ENCODE measurements around the gene RYR1. TPM values are rescaled to one million over a fixed set of nuclear protein-coding genes. Genes with fewer than 3 reads are reported as not detected.

The RYR1 gene
- total RNA-seq, 4 donors from 2014 or later = 0.54 to 1.6 (median 0.61) TPM

GRCh38 chr19:38532939-38533338, 99.4 kb downstream of the RYR1 start:
- H3K27ac ChIP-seq = no peak overlapping the region
- H3K36me3 ChIP-seq = no peaks in the 10 kb centered on the region
- intact Hi-C loops (cut with DNase I) = loop anchor here (10.0 kb wide), 1 partner anchor 412 kb away; no protein-coding TSS in a partner anchor
- no peaks in the 10 kb centered on the region for H3K4me1 ChIP-seq
- no peaks in the 10 kb centered on the region for H3K27me3 ChIP-seq
- TF ChIP-seq POLR2A (IDR thresholded peaks at IDR 0.05) (no peak), CTCF (IDR thresholded peaks at IDR 0.05) (no peak)
- 83 to 87% methylated on average over 3 of the region's 3 CpGs for WGBS, 2 donors
- H3K9me3 ChIP-seq = no peaks in the 10 kb centered on the region
- DNase-seq = no peak
- no peak overlapping the region for H3K4me3 ChIP-seq (replicated peaks in 1 of 3)

- Histone ChIP-seq H3K36me3 (no peaks in the 10 kb centered on the region), H3K27ac (no peak overlapping the region), H3K4me3 (replicated peaks in 1 of 3) (no peak overlapping the region), H3K9me3 (no peaks in the 10 kb centered on the region), H3K27me3 (no peaks in the 10 kb centered on the region), H3K4me1 (no peaks in the 10 kb centered on the region)
- DNase-seq = no peak
- intact Hi-C loops (cut with DNase I) = loop anchor here (10.0 kb wide), 1 partner anchor 410 kb away; no protein-coding TSS in a partner anchor
- TF ChIP-seq POLR2A (IDR thresholded peaks at IDR 0.05) (no peak), CTCF (IDR thresholded peaks at IDR 0.05) (no peak)
- WGBS, 2 donors = 94 to 97% methylated on average over 8 of the region's 8 CpGs
Measured at GRCh38 chr19:38534574-38534973, 101.1 kb downstream of the RYR1 start.

- Histone ChIP-seq H3K27me3 (no peaks in the 10 kb centered on the region), H3K4me3 (replicated peaks in 1 of 3) (no peak overlapping the region), H3K4me1 (no peaks in the 10 kb centered on the region), H3K9me3 (no peaks in the 10 kb centered on the region), H3K27ac (no peak overlapping the region), H3K36me3 (no peaks in the 10 kb centered on the region)
- no peak for DNase-seq
- intact Hi-C loops (cut with DNase I) = loop anchor here (10.0 kb wide), 1 partner anchor 410 kb away; no protein-coding TSS in a partner anchor
- TF ChIP-seq CTCF (IDR thresholded peaks at IDR 0.05) (no peak), POLR2A (IDR thresholded peaks at IDR 0.05) (no peak)
- WGBS, 2 donors = 81 to 82% methylated on average over 3 of the region's 3 CpGs
Measured at GRCh38 chr19:38535212-38535611, 101.7 kb downstream of the RYR1 start.

GRCh38 chr19:38537071-38537936, 103.8 kb downstream of the RYR1 start:
- intact Hi-C loops (cut with DNase I) = loop anchor here (10.0 kb wide), 1 partner anchor 407 kb away; no protein-coding TSS in a partner anchor
- Histone ChIP-seq H3K36me3 (no peaks in the 10 kb centered on the region), H3K4me3 (replicated peaks in 1 of 3) (no peak overlapping the region), H3K9me3 (no peaks in the 10 kb centered on the region), H3K27me3 (no peaks in the 10 kb centered on the region), H3K4me1 (no peaks in the 10 kb centered on the region), H3K27ac (no peak overlapping the region)
- TF ChIP-seq CTCF (IDR thresholded peaks at IDR 0.05) (no peak), POLR2A (IDR thresholded peaks at IDR 0.05) (no peak)
- 86 to 91% methylated on average over 20 to 23 of the region's 23 CpGs for whole genome bisulfite sequencing, 2 donors
- no peak for DNase-seq

- Histone ChIP-seq H3K4me1 (no peaks in the 10 kb centered on the region), H3K27me3 (no peaks in the 10 kb centered on the region), H3K36me3 (no peaks in the 10 kb centered on the region), H3K27ac (no peak overlapping the region), H3K9me3 (no peaks in the 10 kb centered on the region), H3K4me3 (replicated peaks in 1 of 3) (no peak overlapping the region)
- 39 to 50% methylated on average over 3 of the region's 3 CpGs for WGBS, 2 donors
- no peak for DNase-seq
- no peak for TF ChIP-seq POLR2A (IDR thresholded peaks at IDR 0.05)
- TF ChIP-seq CTCF (IDR thresholded peaks at IDR 0.05) = no peak
- intact Hi-C loops (cut with DNase I) = loop anchor here (10.0 kb wide), 1 partner anchor 406 kb away; no protein-coding TSS in a partner anchor
Measured at GRCh38 chr19:38538386-38538785, 104.9 kb downstream of the RYR1 start.

Data from thyroid gland (tissue), 4 donors.